Liver (tissue), 9 donors: ENCODE measurements around the gene LIMS2. TPM values are rescaled to one million over a fixed set of nuclear protein-coding genes. Genes with fewer than 3 reads are reported as not detected.

Source experiments
- DNase-seq: peaks from one replicate; pipeline ENCODE4 v3.0.0-alpha.2; 2017; ENCODE audit warnings: low spot score
- H3K27ac ChIP-seq, 2 donors: one replicate each; pipeline ENCODE4 v1.7.0; 2013; ENCODE audit warnings: inconsistent platforms in 2 of 2, low read length in 2 of 2, control low read depth in 1 of 2, low read depth in 1 of 2, mild to moderate bottlenecking in 1 of 2
- H3K27me3 ChIP-seq, 4 donors: one replicate each; pipeline versions ENCODE4 v1.6.1 to v1.7.0; 2013; ENCODE audit warnings: low read length in 3 of 4, inconsistent platforms in 1 of 4, mild to moderate bottlenecking in 1 of 4, moderate library complexity in 1 of 4; ENCODE audit not compliant: control insufficient read depth in 4 of 4, insufficient read depth in 4 of 4
- H3K36me3 ChIP-seq, 4 donors: one replicate each; pipeline versions ENCODE4 v1.6.1 to v1.7.0; 2013; ENCODE audit warnings: low read length in 3 of 4, mild to moderate bottlenecking in 3 of 4, low read depth in 1 of 4, moderate library complexity in 1 of 4; ENCODE audit not compliant: control insufficient read depth in 4 of 4, insufficient read depth in 3 of 4
- H3K4me1 ChIP-seq, 4 donors: one replicate each; pipeline versions ENCODE4 v1.6.1 to v1.7.0; 2013; ENCODE audit warnings: low read length in 3 of 4, mild to moderate bottlenecking in 3 of 4, moderate library complexity in 1 of 4; ENCODE audit not compliant: control insufficient read depth in 4 of 4, insufficient read depth in 4 of 4
- H3K4me3 ChIP-seq, 3 donors: one replicate each; pipeline versions ENCODE4 v1.6.1 to v1.7.0; 2013; ENCODE audit warnings: low read length in 3 of 3, control low read depth in 1 of 3, low read depth in 1 of 3, mild to moderate bottlenecking in 1 of 3
- H3K9ac ChIP-seq, 2 donors: one replicate each; pipeline ENCODE4 v1.7.0; 2013; ENCODE audit warnings: low read length in 2 of 2, mild to moderate bottlenecking in 2 of 2, moderate library complexity in 2 of 2, control low read depth in 1 of 2, low read depth in 1 of 2
- H3K9me3 ChIP-seq, 4 donors: one replicate each; pipeline versions ENCODE4 v1.6.1 to v1.7.0; 2013; ENCODE audit warnings: low read length in 3 of 4; ENCODE audit not compliant: control insufficient read depth in 4 of 4
- ATF3 ChIP-seq: IDR thresholded peaks from 2 replicates; pipeline ENCODE4 v1.6.1; 2016; ENCODE audit warnings: antibody characterized with exemption
- CTCF ChIP-seq: fragments of 150-350 bp; IDR thresholded peaks from 2 replicates; pipeline ENCODE4 v1.5.1; 2017; ENCODE audit warnings: improper control_type of control experiment, low read depth, low read length; ENCODE audit not compliant: missing input control
- EGR1 ChIP-seq, 2 donors: IDR thresholded peaks; 2 replicates each; pipeline ENCODE4 v1.6.1; 2016 to 2018; ENCODE audit warnings: antibody characterized with exemption in 2 of 2, low read depth in 2 of 2
- FOXA1 ChIP-seq: IDR thresholded peaks from 2 replicates; pipeline ENCODE4 v1.6.1; 2016; ENCODE audit warnings: antibody characterized with exemption
- FOXA2 ChIP-seq: IDR thresholded peaks from 2 replicates; pipeline ENCODE4 v1.6.1; 2016; ENCODE audit warnings: antibody characterized with exemption
- GABPA ChIP-seq, 2 donors: IDR thresholded peaks in 1 of 2; conservative IDR thresholded peaks in 1 of 2; 2 replicates each; pipeline ENCODE4 v1.6.1; 2016; ENCODE audit warnings: antibody characterized with exemption in 2 of 2, mild to moderate bottlenecking in 1 of 2, moderate library complexity in 1 of 2
- HNF4A ChIP-seq, 2 donors: conservative IDR thresholded peaks; 2 replicates each; pipeline ENCODE4 v1.6.1; 2016; ENCODE audit warnings: antibody characterized with exemption in 2 of 2, mild to moderate bottlenecking in 2 of 2
- HNF4G ChIP-seq: IDR thresholded peaks from 2 replicates; pipeline ENCODE4 v1.6.1; 2016; ENCODE audit warnings: antibody characterized with exemption
- JUND ChIP-seq, 2 donors: IDR thresholded peaks; 2 replicates each; pipeline ENCODE4 v1.6.1; 2016; ENCODE audit warnings: antibody characterized with exemption in 2 of 2
- MAX ChIP-seq: IDR thresholded peaks from 2 replicates; pipeline ENCODE4 v1.6.1; 2016; ENCODE audit warnings: antibody characterized with exemption
- NR2F2 ChIP-seq: IDR thresholded peaks from 2 replicates; pipeline ENCODE4 v1.6.1; 2016; ENCODE audit warnings: antibody characterized with exemption
- RAD21 ChIP-seq, 2 donors: IDR thresholded peaks; 2 replicates each; pipeline ENCODE4 v1.6.1; 2016; ENCODE audit warnings: antibody characterized with exemption in 2 of 2, mild to moderate bottlenecking in 2 of 2
- REST ChIP-seq: IDR thresholded peaks from 2 replicates; pipeline ENCODE4 v1.6.1; 2016; ENCODE audit warnings: antibody characterized with exemption, mild to moderate bottlenecking
- RXRA ChIP-seq, 2 donors: IDR thresholded peaks; 2 replicates each; pipeline ENCODE4 v1.6.1; 2017 to 2018; ENCODE audit warnings: antibody characterized with exemption in 2 of 2, mild to moderate bottlenecking in 1 of 2
- SP1 ChIP-seq: IDR thresholded peaks from 2 replicates; pipeline ENCODE4 v1.6.1; 2018; ENCODE audit warnings: antibody characterized with exemption, mild to moderate bottlenecking
- TAF1 ChIP-seq: conservative IDR thresholded peaks from 2 replicates; pipeline ENCODE4 v1.6.1; 2016; ENCODE audit warnings: antibody characterized with exemption, mild to moderate bottlenecking
- YY1 ChIP-seq: IDR thresholded peaks from 2 replicates; pipeline ENCODE4 v1.6.1; 2016; ENCODE audit warnings: antibody characterized with exemption, mild to moderate bottlenecking
- ZBTB33 ChIP-seq: IDR thresholded peaks from 2 replicates; pipeline ENCODE4 v1.6.1; 2016; ENCODE audit warnings: antibody characterized with exemption
- WGBS: extraction: QIAGEN DNeasy Blood & Tissue Kit; methylation state at CpG from one replicate; pipeline ENCODE4 v1.1.7; 2013; 5-methylcytosine and 5-hydroxymethylcytosine counted together
- polyA plus RNA-seq, 2 donors: library from polyadenylated mRNA; stranded (reverse) in 1 of 2; unstranded in 1 of 2; fragments of 200-250 nt in 1 of 2; fragments of >200 nt in 1 of 2; fragmentation: Nextera tagmentation in 1 of 2; extraction: Ambion mirVana in 1 of 2; gene quantifications; one replicate each; pipeline versions ENCODE4 v1.2.1 to v1.2.3, GENCODE V29; 2013 to 2015
- total RNA-seq, 2 donors: library from RNA; depleted of rRNA; stranded (reverse); fragments of >200 nt; gene quantifications; one replicate each; pipeline ENCODE4 v1.2.3, GENCODE V29; 2014
- donor health status: healthy.
- donor health status: healthy.
- donor health status: healthy.
- donor health status: healthy.
- donor health status: healthy.

The LIMS2 gene
- total and polyA plus RNA-seq, 4 donors = 1.4 to 17.9 (median 16.1) TPM

- Histone ChIP-seq H3K4me1 (no peaks in the 10 kb centered on the region), H3K27ac (no peak overlapping the region), H3K9me3 (peaks cover 2 to 15% (median 7%) of the 10 kb centered on the region in 4 donors), H3K4me3 (no peak overlapping the region), H3K36me3 (no peaks in the 10 kb centered on the region), H3K27me3 (no peaks in the 10 kb centered on the region), H3K9ac (no peak overlapping the region)
- TF ChIP-seq YY1 = no peak
- TF ChIP-seq TAF1 = no peak
- TF ChIP-seq ZBTB33 = no peak
- no peak for TF ChIP-seq JUND (IDR thresholded peaks at IDR 0.05)
- no peak for TF ChIP-seq HNF4G
- no peak for TF ChIP-seq ATF3
- TF ChIP-seq FOXA1 = no peak
- TF ChIP-seq HNF4A (conservative IDR thresholded peaks at IDR 0.05) = no peak
- DNase-seq = no peak
- WGBS = 98% methylated on average over 8 of the region's 8 CpGs
Measured at GRCh38 chr2:127609818-127610217, 65.5 kb downstream of the LIMS2 start.

- no peak overlapping the region for H3K27ac ChIP-seq
- H3K36me3 ChIP-seq = no peaks in the 10 kb centered on the region
- WGBS = 89% methylated on average over 24 of the region's 24 CpGs
- H3K9me3 ChIP-seq = peaks cover 2 to 15% (median 7%) of the 10 kb centered on the region in 4 donors
- no peaks in the 10 kb centered on the region for H3K4me1 ChIP-seq
- no peak overlapping the region for H3K4me3 ChIP-seq
- TF ChIP-seq JUND (IDR thresholded peaks at IDR 0.05) (no peak), RXRA (IDR thresholded peaks at IDR 0.05) (no peak), TAF1 (no peak), GABPA (IDR thresholded peaks at IDR 0.05 in 1 of 2, conservative IDR thresholded peaks at IDR 0.05 in 1 of 2) (no peak), SP1 (no peak), HNF4A (conservative IDR thresholded peaks at IDR 0.05) (no peak), ZBTB33 (no peak), ATF3 (no peak), NR2F2 (no peak), FOXA2 (no peak), MAX (no peak), HNF4G (no peak), YY1 (no peak), EGR1 (IDR thresholded peaks at IDR 0.05; ENCODE audit: low read depth in 2 of 2) (no peak), RAD21 (IDR thresholded peaks at IDR 0.05) (no peak), FOXA1 (no peak), REST (no peak), CTCF (no peak)
- DNase-seq = no peak
- H3K27me3 ChIP-seq = no peaks in the 10 kb centered on the region
- H3K9ac ChIP-seq = no peak overlapping the region
Measured at GRCh38 chr2:127609031-127609751, 66.1 kb downstream of the LIMS2 start.
